Panc1 (cell line): ENCODE measurements around the gene UNC13A. TPM values are rescaled to one million over a fixed set of nuclear protein-coding genes. Genes with fewer than 3 reads are reported as not detected.

Experiments
- ATAC-seq: fragments of 200-7000 bp; cut with Tn5 transposase; 2 replicates; pipeline ENCODE4 v1.9.1; 2020; ENCODE audit warnings: mild to moderate bottlenecking, moderate library complexity
- BruUV-seq: library from RNA; stranded (reverse); fragments of 400-500 nt; replicated peaks from 2 replicates; lab custom pipeline; 2021; lab: Mats Ljungman, UMichigan
- CTCF ChIA-PET: fragments of 300-600 bp; sonication (Branson Sonifier 250); formaldehyde crosslinking; loops from one replicate; lab custom pipeline; 2022; ENCODE audit warnings: antibody characterized with exemption; lab: Charles Lee
- POLR2A ChIA-PET: fragments of 300-600 bp; sonication (Branson Sonifier 250); formaldehyde crosslinking; loops from one replicate; lab custom pipeline; 2022; ENCODE audit warnings: antibody characterized with exemption; lab: Charles Lee
- DNase-seq: peaks from one replicate; pipeline ENCODE4 v3.0.0-alpha.2; 2010; ENCODE audit warnings: low read depth, low spot score
- H3K27ac ChIP-seq: 2 replicates; pipeline ENCODE4 v1.5.1; 2011; ENCODE audit warnings: mild to moderate bottlenecking, low read length, inconsistent platforms
- H3K27me3 ChIP-seq: fragments of 200-500 bp; sonication (Bioruptor generic); 2 replicates; pipeline ENCODE4 v1.6.0; 2014; ENCODE audit warnings: low read length, inconsistent platforms; ENCODE audit not compliant: control insufficient read depth, insufficient read depth
- H3K36me3 ChIP-seq: fragments of 200-500 bp; sonication (Bioruptor generic); 2 replicates; pipeline ENCODE4 v1.5.1; 2014; ENCODE audit warnings: inconsistent platforms, mild to moderate bottlenecking, low read length, moderate library complexity; ENCODE audit not compliant: control insufficient read depth, insufficient read depth
- H3K4me1 ChIP-seq: 2 replicates; pipeline ENCODE4 v1.5.1; 2011; ENCODE audit warnings: inconsistent platforms, mild to moderate bottlenecking, low read length, moderate library complexity; ENCODE audit not compliant: control insufficient read depth, insufficient read depth
- H3K4me3 ChIP-seq, 2 experiments: 2 replicates each; pipeline ENCODE4 v1.5.1; 2011 to 2012; ENCODE audit warnings: low read depth in 2 of 2, low read length in 2 of 2, mild to moderate bottlenecking in 2 of 2, inconsistent platforms in 1 of 2, moderate library complexity in 1 of 2
- H3K9me3 ChIP-seq: fragments of 200-500 bp; sonication (Bioruptor generic); 2 replicates; pipeline ENCODE4 v1.5.1; 2014; ENCODE audit warnings: low read depth, mild to moderate bottlenecking, inconsistent platforms, low read length, moderate library complexity; ENCODE audit not compliant: control insufficient read depth, insufficient read depth
- CTCF ChIP-seq: fragments of 450-650 bp; IDR thresholded peaks from 2 replicates; pipeline ENCODE4 v1.5.1; 2017; ENCODE audit warnings: mild to moderate bottlenecking
- POLR2AphosphoS5 ChIP-seq: IDR thresholded peaks from 2 replicates; pipeline ENCODE4 v1.6.1; 2012; ENCODE audit warnings: mild to moderate bottlenecking, low read depth, low read length, moderate library complexity
- REST ChIP-seq, 2 experiments: IDR thresholded peaks; 2 replicates each; pipeline ENCODE4 v1.6.1; 2011 to 2012; ENCODE audit warnings: low read depth in 2 of 2, control low read depth in 1 of 2, low read length in 1 of 2, mild to moderate bottlenecking in 1 of 2, moderate library complexity in 1 of 2; ENCODE audit not compliant: insufficient read depth in 1 of 2
- SIN3A ChIP-seq: IDR thresholded peaks from 2 replicates; pipeline ENCODE4 v1.6.1; 2012; ENCODE audit warnings: low read depth, mild to moderate bottlenecking, low read length, moderate library complexity, borderline replicate concordance; ENCODE audit not compliant: insufficient read depth
- TCF7L2 ChIP-seq: IDR thresholded peaks from 2 replicates; pipeline ENCODE4 v1.6.1; 2011; ENCODE audit warnings: mild to moderate bottlenecking, low read depth, low read length, inconsistent platforms
- in situ Hi-C: cut with HindIII; loops from 2 replicates; pipeline ENCODE4 v1.10.0; 2016; ENCODE audit warnings: low sequenced_read_pairs, low pct_unique_long_range_greater_than_20kb
- intact Hi-C: fragments of 100-400 bp; cut with micrococcal nuclease; formaldehyde crosslinking; loops from one replicate; pipeline ENCODE4 v1.10.0; 2022; ENCODE audit not compliant: unreplicated experiment
- total RNA-seq: library from RNA; stranded (reverse); gene quantifications from one replicate; pipeline ENCODE4 v1.2.1, GENCODE V29; 2021; ENCODE audit not compliant: unreplicated experiment

The UNC13A gene
- total RNA-seq, 1 experiment from 2014 or later, result 0.46 TPM

GRCh38 chr19:17711851-17712250 lies 23.7 kb upstream of the UNC13A start:
- ChIA-PET CTCF (no interaction called here), POLR2A (no interaction called here)
- DNase-seq (no peak), ATAC-seq (no peak)
- intact Hi-C loops, result no loop called here
- BruUV-seq, result no TSS peak
- Histone ChIP-seq H3K4me1 (no peaks in the 10 kb centered on the region), H3K36me3 (no peaks in the 10 kb centered on the region), H3K4me3 (no peak overlapping the region), H3K27me3 (no peaks in the 10 kb centered on the region), H3K9me3 (no peaks in the 10 kb centered on the region), H3K27ac (no peak overlapping the region)
- no peak for TF ChIP-seq SIN3A
- TF ChIP-seq REST (IDR thresholded peaks at IDR 0.05; ENCODE audit: insufficient read depth in 1 of 2, low read depth in 2 of 2, low read length in 1 of 2), result no peak
- no peak for TF ChIP-seq CTCF
- TF ChIP-seq POLR2AphosphoS5, result no peak
- no peak for TF ChIP-seq TCF7L2
- in situ Hi-C loops, result no loop called here

- H3K4me3 ChIP-seq, result no peak overlapping the region
- DNase-seq, result no peak
- TF ChIP-seq CTCF (no peak), SIN3A (no peak), TCF7L2 (no peak), REST (IDR thresholded peaks at IDR 0.05; ENCODE audit: insufficient read depth in 1 of 2, low read depth in 2 of 2, low read length in 1 of 2) (no peak), POLR2AphosphoS5 (no peak)
- no peaks in the 10 kb centered on the region for H3K36me3 ChIP-seq
- H3K27me3 ChIP-seq, result no peaks in the 10 kb centered on the region
- H3K4me1 ChIP-seq, result no peaks in the 10 kb centered on the region
- POLR2A ChIA-PET, result no interaction called here
- in situ Hi-C loops, result no loop called here
- no TSS peak for BruUV-seq
- H3K9me3 ChIP-seq, result no peaks in the 10 kb centered on the region
- H3K27ac ChIP-seq, result no peak overlapping the region
- intact Hi-C loops, result no loop called here
- ATAC-seq, result peak; percentile 45; the same call in 1 of the 2 replicates
- CTCF ChIA-PET, result no interaction called here
Observed at GRCh38 chr19:17706750-17707181, 18.6 kb upstream of the UNC13A start.
